Stimulated activated CD8-positive, alpha-beta memory T cell treated with anti-CD3 and anti-CD28 coated beads, Interleukin-15, amount 100 ng/mL, for 48 hours (primary cell): ENCODE data around the gene NOTUM.

ENCODE experiments used
- DNase-seq, 2 donors: peaks; one replicate each; pipeline ENCODE4 v3.0.0-alpha.2; 2020; ENCODE audit warnings: low read depth in 2 of 2

The NOTUM gene

DNA sequence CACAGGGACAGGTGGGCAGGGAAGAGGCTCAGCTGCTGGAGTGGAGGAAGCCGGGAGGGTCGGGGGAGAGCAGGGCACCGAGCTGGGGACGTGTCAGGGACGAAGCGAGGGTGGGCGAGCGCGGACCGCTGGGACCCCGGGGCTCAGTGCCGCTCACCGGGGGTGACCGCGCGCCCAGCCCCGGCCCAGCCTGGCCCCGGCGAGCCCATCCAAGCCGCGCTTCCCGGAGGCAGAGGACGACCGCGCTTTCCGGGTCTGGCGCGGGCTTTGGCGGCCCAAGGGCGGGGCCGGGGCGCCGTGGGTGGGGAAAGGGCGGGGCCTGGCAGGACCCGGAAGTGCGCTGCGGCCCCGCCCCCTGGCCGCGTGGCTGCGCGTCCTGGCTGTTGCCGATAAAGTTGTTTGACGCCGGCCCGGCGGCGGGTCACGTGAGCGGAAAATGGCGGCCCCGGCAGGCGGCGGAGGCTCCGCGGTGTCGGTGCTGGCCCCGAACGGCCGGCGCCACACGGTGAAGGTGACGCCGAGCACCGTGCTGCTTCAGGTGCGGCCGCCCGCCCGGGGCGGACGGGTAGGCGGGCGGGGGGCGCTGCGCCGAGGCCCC, 16.3 kb upstream of the NOTUM start, which contains the start of gene ASPSCR1:
TSS of gene ASPSCR1 (plus strand) at position 419 of the 598 bp plus-strand sequence. CDS start at position 437, 18 bp downstream.
- DNase-seq, result peak; percentile 81 to 86

GRCh38 chr17:81976332-81977210, 15.6 kb upstream of the NOTUM start:
- no peak for DNase-seq

GRCh38 chr17:81973432-81973831, 12.4 kb upstream of the NOTUM start:
- no peak for DNase-seq

DNA sequence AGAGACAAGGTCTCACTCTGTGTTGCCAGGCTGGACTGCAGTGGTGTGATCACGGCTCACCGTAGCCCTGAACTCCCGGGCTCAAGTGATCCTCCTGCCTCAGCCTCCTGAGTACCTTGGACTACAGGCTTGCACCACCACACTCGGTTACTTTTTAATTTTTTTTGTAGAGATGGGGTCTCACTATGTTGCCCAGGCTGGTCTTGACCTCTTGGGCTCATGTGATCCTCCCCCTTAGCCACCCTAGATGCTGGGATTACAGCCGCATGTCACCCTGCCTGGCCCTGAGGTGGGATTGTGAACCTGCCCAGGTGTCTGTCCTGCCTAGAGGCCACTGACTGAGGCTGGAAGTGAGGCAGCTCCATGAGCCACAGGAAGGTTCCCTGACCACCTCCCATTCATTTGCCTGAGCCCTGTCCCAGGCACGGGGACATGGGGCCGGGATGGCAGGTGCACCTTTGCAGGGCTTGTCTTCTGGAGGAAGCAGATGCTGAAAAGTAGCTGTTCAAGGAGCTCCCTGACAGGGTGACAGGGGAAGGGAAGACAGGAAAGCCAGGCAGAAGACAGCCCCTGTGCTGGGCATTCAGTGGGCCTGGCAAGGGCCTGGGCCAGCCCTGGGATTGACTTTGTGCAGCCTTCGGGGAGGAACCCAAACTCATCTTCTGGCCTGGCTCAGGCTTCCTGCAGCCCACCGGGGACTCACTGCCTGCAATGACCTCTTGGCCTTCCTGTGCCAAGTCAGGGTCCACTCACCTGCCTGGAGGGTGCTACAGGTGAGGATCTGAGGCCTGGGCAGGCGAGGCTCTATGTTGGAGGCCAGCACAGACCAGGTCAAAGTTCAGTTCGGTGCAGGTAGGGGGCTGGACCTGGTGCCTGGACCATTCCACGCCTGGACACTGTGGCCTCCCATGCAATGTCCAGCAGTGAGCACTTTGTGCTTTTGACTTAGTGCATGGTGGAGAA, 8.1 kb upstream of the NOTUM start:
- DNase-seq, result no peak

DNA sequence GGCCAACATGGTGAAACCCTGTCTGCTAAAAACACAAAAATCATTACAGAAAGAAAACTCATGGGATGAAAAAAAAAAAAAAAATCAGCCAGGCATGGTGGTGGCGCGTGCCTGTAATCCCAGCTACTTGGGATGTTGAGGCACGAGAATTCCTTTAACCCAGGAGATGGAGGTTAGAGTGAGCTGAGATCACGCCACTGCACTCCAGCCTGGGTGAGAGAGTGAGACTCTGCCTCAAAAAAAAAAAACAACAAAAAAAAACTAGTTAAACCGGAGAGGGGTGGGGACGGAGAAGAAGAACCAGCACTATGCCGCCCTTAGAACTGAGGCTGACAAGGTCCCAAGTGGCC, 7.4 kb upstream of the NOTUM start:
- no peak for DNase-seq

DNA sequence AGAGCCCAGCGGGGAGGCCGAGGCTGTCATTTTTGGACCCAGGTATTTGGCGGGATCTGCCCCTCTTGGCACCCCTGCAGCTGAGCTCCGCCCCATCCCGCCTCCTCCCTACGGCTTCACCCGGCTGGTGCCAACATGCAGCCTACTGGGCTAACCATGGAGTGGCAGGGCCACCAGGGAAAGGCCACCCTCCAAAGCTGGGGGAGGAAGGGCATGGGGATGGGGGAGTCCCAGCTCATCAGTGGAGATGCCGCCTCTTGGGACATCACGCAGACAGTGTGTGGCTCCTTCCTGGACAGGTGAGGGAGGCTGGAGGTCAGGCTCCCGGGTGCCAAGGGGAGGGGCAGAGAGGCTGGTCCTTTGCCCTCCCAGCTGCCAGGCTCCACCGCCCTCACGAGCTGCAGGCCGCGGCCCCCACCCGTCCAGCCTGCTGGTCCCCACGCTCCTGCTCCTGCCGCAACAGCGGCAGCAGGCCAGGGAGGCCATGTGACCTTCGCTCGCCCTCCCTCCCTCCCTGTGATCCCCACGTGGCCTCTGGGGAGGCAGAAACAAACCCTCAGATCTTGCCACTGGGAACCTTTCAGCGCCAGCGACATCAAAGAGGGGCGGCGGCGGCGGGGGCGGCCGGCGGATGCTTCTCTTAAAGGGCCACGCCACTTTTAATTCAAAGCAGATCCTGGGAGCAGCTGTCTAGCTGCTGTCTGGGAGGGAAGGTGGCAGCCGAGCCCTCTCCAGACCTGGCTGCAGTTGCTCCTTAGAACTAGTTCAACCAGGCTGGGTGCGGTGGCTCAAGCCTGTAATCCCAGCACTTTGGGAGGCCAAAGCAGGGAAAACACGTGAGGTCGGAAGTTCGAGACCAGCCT, 6.8 kb upstream of the NOTUM start:
- DNase-seq, result peak; percentile 81 to 83

DNA sequence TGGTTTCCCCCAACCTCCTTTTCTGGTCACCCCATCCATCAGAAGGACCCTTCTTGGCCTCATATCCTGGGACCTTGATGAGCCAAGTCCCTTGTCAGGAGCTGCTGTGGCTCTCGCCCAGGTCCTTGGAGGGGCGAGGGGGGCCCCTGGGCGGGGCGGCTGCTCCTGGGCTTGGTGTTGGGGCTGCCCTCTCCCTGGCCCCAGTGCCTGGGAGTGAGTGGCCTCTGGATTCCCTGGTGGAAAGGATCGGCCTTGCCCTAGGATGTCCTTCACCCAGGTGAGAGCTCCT, 6.2 kb upstream of the NOTUM start:
- no peak for DNase-seq

- DNase-seq, result no peak
Measured at GRCh38 chr17:81966343-81967243, 5.6 kb upstream of the NOTUM start.

DNA sequence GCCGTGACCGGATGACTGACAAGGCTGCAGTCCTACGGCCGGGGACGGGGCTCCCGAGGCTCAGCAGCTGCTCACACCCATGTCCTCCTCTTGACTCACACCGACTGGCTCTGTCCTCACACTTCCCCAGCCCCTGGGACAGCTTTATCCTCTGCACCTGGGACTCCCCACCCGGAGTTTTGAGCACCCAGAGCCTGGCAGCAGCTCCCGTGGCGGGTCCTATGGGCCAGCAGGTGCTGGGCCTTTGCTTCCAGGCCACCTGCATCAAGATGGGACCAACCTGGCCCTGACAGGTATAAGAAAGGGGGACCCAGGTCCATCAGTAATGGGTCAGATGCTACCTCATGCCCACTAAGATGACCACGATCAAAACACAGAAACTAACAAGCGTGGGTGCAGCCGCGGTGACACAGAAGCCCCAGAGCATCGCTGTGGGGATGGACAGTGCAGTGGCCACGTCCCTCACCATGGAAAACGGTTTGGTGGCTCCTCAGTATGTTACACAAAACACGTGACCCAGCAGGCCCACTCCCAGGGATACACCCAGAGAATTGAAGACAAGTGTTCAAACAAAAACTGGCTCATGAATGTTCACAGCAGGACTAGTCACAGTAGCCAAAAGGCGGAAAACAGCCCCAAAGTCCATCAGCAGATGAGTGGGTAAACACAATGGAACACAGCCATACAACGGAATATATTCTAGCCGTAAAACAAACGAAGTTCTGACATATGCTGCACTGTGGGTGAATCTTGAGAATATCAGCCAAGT, 3.3 kb upstream of the NOTUM start:
- DNase-seq, result no peak

GRCh38 chr17:81962499-81963441, 1.8 kb upstream of the NOTUM start:
- DNase-seq, result no peak

DNA sequence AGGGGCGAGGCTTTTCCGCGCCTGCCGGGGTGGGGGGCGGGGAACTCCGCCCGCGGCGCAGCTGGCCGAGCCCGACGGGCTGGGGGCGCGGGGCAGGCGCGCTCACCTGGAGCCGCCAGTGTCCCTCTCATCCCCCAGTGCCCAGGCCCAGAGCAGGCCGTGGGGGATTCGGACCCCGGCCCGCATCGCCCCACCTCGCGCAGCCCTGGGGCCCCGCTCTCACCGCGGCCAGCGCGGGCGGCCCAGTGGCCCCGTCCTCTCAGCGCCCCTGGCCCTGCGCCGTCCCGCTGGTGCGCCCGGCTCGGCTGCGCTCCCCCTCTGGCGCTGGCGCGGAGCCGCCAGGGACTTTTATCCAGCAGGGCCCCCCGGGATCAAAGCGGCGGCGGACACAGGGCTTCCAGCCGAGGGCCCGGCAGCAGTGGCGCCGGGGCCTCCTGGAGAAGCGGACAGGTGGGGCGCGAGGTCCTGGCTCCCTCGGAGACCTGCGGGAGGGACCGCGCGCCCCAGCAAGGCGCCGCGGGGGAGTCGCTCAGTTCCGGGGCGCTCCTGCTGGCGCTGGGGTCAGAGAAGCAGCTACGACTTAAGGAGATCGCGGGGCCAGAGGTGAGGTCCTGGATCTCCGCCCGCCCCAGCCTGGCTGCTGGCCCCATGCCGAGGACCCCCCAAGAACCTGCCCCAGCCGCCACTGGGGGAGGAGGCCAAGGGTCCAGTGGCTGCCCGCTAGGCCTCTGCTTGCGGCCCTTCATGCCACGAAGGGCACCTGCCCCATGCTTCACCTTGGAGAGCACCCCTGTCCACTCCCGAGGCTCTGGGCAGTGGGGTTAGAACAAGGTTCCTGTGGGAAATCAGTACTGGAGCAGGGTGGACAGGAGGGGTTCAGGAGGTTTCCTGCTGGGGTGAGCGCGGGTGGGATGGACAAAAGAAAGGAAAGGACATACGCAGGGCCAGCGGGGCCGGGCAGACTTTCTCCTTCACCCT, 823 bp upstream of the NOTUM start:
- no peak for DNase-seq

- no peak for DNase-seq
Measured at GRCh38 chr17:81960130-81960958, 643 bp downstream of the NOTUM start.

DNA sequence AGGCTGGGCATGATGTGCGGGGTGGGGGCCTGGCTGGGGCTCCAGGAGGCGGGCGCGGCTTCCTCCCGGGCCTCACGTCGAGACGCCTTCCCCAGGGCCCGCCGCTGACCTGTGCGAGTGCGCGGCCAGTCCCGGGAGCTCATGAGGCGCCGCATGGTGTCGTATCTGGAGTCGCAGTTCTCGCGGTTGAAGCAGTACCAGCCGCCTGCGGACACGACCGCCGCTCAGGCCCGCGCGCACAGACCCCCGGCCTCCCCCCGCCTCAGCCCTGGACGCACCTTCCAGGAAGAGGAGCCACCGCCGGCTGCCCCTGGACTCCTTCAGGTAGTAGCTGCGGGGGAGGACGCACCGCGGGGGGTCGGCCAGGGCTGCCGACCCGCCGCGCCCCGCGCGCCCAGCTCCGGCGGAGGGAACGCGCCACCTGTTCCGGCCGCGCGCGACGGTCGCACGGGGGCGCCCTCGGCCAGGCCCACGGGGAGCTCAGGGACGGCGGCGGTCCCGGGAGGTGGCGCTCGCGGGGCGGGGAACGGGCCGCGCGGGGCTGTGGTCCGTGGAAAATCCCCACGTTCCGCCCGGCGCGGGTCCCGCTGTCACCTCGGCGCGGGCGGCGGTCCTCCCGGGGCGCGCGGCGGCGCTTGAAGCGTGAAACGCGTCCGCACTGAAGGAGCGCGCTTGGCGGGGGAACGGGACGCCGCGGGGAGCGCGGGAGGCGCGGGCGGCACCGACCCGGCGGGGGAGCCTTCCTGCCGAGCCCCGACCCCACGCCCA, 1.4 kb downstream of the NOTUM start:
- peak; percentile 55 to 57 for DNase-seq

DNA sequence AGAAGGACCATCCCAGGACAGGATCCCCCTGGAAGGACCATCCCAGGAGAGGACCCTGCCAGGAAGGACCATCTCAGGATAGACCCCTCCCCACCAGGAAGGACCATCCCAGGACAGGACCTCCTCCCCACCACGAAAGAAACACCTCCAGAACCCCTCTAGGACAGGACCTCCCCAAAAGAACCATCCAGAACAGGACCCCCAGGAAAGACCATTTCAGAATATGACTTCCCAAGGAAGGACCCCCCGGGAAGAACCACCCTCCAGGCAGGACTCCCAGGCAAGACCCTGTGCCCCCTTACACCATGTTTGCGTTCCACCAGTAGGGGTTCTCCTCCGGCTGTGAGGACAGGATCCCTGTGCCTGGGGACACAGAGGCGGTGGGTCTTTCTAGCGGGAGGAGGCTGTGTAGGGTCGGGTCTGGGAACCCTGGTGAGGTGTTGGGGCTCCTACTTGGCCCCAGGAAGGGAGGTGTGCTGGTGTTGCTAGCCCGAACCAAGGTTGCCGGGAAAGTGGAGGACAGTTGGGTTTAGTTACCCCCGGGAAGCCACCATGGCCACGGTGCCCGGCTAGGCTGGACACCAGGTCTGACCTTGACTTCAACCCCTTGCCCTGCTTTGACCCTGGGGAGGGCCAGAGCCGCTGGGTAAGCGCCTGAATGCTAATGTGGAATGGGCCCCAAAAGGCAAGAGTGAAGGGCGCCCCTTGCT, 2.2 kb downstream of the NOTUM start:
- no peak for DNase-seq
